B cell (primary cell): Measurements from ENCODE around the gene RANBP9.

Experiments used
- CTCF ChIP-seq: fragments of 200-600 bp; IDR thresholded peaks from one replicate; pipeline ENCODE4 v1.8.0; 2022; ENCODE audit warnings: antibody characterized with exemption, mild to moderate bottlenecking
- EZH2 ChIP-seq: IDR thresholded peaks from 2 replicates; pipeline ENCODE4 v1.6.1; 2012; ENCODE audit warnings: borderline replicate concordance, low read depth, mild to moderate bottlenecking, moderate library complexity, low read length; ENCODE audit not compliant: insufficient read depth, poor library complexity, severe bottlenecking

DNA sequence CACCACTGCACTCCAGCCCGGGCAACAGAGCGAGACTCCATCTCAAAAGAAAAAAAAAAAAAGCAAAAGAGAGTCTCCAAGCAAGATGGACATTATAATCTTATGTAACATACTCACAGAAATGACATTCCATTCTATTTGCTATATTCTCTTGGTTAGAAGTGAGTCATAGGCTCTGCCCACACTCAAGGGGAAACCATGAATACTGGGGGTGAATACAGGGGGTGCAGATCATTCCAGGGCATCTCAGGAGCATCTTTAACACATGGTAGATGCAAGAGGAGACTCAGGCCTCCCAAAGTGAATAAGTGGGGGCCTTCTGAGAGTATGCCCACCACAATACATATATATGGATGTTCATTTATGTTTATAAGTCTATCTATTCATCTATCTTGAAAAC, 18.3 kb upstream of the RANBP9 start:
- TF ChIP-seq CTCF, result no peak
- TF ChIP-seq EZH2, result no peak
